Activated naive CD4-positive, alpha-beta T cell treated with Interleukin-2 at 50 U/mL for 16 hours (primary cell): ENCODE measurements around the gene KCNIP3.

Source experiments
- DNase-seq: peaks from one replicate; pipeline ENCODE4 v3.0.0-alpha.2; 2020

Gene KCNIP3

DNA sequence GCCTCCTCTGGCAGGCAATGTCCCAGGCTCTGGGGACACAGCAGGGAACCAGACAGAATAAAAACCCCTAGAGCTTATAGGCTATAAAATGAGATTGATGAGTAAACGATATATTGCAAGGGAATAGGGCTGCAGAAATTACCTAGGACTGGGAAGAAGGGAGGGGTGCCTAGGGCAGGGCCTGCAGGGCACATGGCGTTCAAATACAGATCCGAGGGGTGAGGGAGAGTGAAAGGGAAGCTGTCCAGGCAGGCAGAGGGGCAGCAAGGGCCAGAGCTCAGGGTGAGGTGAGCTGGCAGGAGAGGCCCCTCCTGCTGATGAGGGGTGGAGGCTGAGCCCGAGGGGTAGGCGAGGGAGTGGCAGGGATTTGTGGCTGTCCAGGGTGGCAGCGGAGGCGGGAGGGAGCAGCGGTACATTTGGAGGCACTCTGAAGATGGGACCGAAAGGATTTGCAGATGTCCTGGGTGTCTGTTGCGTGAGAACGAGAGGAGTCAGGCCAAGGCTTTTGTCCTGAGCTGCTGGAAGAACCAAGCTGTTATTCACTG is 33.7 kb downstream of the KCNIP3 start:
- no peak for DNase-seq

DNA sequence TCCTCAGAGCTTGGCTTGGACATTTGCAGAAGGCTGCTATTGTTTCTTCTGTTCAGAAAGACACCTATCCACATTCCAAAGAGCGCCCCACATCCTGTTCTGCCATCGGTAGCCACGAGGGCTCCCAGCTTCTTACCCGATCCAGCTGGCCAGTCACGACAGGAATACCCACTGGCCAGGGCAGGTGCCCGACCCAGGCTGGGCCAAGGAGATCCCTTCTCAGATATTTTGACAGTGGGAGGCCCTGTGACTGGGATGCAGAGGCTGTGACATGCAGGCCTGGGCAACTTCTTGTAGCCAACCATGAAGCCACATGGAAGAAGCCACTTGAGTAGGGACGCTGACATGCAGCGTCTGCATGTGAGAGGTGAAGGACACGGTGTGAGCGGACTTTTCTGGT is 34.5 kb downstream of the KCNIP3 start:
- DNase-seq = no peak

DNA sequence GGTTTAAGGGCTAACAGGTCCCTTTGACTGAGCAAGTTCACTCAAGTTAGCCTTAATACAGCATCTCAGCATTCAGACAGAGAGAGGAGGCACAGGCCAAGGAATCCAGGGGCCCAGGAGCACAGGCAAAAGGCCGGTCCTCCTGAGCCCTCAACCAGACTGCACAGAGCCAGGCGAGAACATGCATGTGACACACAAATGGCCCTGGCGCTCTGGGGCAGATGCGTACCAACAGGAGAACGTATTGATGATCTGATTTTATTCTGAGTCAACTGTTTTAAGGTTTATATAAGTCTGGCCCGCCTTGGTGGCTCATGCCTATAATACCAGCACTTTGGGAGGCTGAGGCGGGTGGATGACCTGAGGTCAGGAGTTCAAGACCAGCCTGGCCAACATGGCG is 34.9 kb downstream of the KCNIP3 start:
- DNase-seq = no peak

DNA sequence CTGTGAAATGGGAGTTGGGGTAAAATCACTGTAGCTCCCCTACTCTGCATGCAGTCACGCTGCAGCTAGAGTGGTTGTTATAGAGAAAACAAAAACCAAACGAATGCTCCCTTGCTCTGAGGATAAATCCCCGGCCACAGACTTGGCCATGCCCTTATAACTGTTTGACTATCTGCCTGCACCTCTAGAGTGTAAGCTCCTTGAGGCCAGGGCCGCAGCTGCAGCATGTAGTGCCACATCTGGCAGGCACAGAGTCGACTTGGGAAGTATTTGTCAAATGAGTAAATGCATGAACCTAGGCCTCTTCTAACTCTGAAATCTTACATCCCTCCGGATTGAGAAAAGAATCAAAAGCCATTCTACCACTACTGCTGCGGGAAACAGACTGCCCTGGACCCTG is 35.9 kb downstream of the KCNIP3 start:
- DNase-seq = no peak

DNA sequence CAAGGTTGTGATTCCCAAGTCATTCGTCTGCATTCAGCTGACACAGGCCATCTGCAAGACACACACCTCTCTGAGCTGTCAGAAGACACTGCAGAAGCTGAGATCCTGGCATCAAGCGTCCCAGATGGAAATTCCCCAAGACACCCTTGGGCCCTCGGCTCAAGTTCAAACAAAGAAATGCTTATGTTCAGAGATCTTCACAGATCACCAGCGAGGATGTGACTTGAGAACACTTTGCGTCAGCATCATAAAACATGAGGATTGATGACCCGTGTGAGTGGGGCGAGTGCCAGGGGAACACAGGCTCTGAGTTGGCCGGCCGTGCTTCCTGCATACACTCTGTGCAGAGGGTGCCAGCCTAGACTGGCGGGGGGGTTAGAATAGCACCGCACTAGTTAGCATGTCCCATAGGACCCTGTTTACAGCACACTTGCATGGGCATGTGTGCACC is 36.8 kb downstream of the KCNIP3 start:
- no peak for DNase-seq

DNA sequence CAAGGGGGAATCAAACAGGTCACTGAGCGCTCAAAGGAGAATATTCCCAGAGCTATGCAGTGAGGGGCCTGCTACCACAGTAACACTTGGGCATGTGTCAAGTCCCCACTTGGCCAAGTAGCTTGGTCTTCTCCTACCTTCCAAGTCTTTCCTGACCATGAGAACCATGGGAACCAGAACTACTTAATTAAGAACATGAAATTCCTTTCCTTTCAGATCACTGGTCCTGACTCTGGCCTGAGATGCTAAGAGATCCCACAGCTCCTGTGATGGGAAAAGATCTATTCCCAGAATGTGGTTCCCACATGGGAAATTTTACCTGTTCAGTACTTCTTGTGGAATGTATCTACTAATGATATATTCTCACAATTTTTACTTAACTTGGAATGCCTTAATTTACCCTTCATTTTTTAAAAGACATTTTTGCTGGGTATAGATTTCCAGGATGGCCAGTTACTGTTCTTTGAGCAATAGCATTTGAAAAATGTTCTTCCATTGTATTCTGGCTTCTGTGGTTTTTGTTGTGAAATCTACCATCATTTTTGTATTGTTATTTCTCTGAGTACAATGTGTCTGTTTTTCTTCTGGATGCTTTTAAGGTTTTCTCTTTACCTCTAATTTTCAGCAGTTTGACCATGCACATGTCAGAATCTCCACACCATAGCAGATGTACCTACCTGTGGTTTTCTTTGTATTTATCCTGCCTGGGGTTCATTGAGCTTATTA is 37.9 kb downstream of the KCNIP3 start:
- DNase-seq = no peak

DNA sequence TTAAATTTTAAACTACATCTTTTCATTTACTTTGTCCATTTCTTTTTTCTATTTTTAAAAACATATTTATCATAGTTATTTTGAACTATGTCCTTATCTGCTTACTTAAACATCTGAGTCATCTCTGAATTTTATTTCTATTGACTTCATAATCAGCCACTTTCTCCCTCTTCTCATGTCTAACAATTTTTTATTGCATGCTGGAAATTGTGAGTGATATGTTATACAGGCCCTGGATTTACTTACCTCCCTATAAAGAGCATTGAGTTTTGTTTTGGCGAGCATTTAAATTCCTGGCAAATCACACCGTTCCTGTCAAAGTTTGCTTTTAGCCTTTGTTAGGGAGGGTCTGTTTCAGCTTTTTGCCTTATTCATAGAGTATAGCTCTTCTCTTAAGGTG is 39.3 kb downstream of the KCNIP3 start:
- DNase-seq = no peak

DNA sequence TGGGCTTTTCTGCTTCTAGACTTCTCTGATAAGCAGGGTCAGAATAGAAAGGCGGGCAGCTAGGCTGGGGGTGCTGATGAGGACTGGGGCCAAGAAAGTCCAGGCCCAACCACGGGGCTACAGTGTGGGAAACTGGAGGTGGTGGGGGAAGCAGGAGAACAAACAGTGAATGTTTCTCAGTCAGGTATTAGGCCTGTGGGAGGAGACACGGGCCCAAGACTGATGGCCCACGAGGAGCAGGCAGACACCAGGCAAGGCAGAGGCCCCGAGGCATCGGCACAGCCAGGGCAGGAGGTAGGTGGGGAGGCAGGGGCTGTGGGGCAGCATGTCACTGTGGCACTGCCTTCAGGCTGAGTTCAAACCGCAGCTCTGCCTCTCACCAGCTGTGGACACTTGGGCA is 40.7 kb downstream of the KCNIP3 start:
- DNase-seq = no peak

DNA sequence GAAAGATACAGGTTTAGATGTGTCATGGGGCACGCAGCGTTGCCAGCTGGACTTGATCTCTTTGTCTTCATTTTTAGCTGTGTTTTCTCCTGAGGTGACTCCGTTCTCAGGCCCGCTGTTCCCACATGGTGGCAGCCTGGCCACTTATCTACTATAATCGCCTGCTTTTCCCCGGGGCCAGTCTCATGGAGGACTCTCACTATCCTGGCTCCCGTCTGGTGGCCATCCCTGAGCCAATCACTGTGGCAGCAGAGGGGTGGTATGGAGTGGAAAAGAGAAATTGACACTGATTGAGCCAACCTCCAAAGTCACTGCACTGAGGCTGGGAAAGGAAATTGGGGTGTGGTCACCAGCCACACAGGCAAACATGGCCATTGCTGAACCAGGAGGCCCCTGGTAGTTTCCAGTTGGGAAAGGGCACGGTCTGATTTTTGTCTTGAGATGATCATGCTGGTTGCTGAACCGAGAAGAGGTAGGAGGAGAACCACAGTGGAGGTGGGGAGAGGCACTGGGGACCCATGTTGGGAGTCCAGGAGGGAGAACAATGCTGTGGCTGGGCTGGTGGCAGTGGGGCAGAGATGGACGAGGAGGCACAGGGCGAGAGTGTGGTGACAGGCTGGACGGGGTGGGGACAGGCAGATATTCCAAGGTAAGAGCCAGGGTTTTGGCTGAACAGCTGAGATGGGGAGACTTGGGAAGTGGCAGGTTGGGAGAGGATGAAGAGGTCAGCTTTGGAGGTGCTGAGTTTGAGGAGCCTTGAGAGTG is 45.6 kb downstream of the KCNIP3 start:
- DNase-seq = no peak

DNA sequence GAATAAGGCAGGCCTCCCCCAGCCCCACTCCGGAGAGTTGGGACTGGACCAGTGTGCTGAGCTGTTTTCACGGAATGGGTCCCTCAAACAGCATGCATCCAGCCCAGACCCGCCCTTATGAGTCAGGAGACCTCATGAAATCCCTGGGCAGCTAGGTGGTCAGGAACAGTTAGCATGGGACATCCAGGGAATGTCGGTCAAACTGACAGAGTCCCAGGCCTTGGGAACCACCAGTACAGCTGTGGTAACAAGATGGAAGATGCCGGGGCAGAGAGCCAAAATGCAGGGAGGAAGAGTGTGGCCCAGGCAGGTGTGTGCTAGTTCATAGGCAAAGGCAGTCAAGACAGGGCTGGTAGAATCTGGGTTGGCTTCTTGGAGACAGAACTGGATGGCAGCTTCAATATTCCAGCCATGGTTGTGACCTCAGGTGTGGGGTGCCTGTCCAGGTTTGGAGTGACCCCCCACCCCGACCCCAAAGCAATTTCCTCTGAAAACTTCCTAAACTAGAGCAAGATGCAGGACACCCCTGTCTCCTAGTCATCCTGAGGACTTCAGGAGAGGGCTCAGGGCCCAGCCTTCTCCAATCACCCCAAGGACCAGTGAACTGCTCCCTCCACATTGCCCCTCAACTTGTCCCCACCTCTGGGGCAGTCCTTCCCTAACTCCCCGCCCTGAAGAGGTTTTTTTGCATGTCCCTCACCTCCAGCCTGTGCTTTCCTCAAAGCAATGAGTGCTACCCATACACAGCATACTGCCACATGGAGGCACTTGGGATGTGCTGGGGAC is 46.5 kb downstream of the KCNIP3 start:
- DNase-seq = no peak

DNA sequence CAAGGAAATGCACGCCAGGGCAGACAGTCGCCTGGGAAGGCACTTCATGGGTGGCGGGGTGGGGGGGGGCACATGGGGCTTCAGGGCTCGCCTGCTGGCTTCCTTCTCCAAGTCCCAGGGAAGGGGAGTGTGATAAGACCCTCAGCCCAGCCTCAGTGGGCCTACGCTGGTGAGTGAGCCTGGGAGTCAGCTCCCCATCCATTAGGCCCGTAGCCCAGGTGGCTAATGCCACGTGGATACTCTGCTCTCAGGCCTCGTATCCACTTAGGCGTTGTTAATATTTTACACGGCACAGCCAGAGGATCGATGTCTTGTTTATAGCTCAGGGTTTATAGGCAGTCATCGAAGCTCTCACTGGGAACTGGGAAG is 47.1 kb downstream of the KCNIP3 start:
- no peak for DNase-seq

DNA sequence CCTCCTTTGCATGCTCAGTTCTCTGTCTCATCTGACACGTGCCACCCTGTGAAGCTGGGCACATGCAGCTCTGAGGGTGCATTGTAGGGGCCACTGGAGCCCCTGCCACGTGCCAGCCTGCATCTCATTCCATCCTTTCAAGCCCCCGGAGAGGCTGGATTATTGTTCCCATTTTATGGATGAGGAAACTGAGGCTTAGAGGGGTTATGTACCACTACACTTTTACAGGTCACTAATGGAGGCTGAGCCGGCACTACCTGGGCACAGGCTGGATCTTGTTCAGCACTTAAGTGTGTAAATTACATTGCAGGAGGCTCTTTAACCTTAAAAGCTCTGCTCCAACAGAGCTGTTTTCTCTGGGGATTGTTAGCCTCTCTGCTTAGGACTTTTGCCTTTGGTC is 47.5 kb downstream of the KCNIP3 start:
- no peak for DNase-seq

DNA sequence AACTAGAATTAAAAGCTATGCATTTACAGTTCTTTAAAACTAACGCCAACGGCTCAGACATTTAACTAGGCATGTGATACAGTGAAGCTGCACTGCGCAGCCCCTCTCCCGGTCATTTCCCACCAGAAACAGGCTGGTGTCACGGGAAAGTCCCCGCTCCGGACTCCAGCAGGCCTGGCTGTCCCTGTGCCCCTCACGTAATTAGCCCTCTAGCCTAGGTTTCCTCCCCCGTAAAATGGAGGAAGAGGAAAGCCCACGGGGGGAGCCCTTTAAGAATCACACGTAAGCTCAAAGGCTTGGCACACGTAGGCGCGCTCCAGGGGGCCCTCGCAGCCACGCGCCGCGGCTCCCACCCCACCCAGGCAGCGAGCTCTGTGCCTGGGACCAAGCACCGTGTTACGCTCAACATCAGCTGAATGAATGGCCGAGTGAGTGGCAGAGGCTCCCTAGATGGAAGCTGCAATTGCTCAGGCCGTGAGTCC is 48.0 kb downstream of the KCNIP3 start:
- DNase-seq = no peak

DNA sequence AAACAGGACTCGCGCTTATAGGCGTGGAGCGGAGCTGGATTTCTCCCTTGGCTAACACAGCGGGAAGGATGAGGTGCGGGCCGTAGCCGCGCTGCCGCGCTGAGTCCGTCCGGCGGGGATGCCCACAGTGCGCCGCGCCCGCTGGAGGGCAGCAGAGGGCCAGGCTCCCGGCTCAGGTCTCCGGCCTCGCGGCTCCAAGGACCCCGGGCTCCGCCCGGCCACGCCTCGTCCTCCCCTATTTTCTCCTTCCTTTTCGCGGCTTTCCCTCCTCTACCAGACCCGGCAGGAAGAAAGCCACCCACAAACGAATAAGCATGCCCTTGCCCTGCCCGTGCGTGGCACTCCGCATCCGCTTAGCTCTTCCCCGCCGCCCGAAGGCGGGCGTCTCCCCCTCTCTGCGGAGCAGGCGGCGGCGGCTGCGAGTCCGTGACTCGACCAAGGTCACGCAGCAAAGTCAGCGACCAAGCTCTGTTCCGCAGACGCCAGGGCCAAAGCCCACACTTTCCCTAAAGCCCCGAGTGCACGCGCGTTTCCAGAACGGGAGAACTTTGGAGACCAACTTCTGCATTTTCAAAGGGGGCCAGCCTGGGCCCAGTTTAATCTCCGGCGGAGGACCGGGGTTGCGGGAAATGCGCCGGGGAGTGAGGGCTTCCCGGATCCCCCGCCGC is 48.5 kb downstream of the KCNIP3 start:
- DNase-seq = peak; percentile 66

DNA sequence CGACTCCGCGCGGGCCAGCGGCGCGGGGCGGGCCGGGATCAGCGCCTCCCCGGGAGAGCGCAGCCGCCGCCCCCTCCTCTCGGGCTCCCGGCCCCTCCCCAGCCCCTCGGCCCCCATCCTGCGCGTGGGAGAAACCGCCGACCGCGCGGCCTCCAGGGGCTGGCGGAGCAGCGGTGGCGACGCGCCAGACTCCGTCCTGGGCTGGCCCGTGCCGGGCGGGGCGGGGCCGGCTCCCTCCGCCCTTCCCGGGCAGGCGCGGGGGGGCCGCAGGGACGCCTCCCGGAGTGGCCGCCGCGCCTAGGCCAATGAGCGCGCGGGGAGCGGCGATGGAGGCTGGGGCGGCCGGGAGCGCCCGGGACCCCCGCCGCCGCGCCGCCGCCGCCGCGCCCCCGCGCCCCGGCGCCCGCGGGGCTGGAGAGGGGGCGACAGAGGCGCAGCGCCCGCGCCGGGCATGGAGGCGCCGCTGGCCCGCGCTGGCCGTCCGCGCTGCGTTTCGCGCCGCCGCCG is 49.1 kb downstream of the KCNIP3 start:
- no peak for DNase-seq

DNA sequence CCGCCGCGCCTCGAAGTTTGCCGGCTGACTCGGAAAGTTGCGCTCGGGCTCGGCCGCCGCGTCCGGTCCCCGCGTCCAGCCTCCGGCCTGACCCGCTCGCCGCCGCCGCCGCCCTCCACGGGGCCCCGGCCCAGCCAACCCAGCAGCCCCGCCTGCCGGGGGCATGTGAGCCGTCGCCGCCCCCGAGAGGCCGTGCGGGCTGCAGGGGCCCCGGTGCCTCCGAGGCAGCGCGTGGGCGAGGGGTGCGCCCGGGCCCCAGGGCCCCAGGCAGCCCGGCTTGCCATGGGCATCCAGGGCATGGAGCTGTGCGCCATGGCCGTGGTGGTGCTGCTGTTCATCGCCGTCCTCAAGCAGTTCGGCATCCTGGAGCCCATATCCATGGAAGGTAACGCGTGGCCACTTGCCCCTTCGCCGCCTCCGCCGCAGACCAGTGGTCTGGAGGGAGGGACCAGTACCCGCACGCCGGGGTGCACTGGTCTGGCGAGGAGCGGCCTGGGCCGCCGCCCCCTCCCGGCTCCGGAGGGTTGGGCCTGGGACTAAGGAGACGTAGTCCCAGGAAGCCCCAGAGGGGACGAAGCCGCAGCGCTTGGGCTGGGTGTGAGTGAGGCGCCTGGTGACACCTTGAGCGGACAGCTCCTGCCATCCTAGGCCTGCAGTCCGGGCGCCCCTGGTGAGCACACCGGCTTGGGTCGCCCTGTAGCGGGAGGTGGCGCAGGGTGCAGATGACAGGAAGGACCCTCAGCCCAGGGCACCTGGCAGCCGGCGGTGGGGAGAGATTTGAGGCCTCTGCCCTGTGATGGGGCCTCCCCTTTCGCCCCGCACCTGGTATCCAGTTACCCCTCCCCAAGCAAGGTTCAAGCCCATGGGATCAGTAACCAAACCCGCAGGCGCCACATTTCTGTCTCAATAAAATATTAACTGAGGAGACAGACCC is 49.9 kb downstream of the KCNIP3 start:
- DNase-seq = peak; percentile 6

DNA sequence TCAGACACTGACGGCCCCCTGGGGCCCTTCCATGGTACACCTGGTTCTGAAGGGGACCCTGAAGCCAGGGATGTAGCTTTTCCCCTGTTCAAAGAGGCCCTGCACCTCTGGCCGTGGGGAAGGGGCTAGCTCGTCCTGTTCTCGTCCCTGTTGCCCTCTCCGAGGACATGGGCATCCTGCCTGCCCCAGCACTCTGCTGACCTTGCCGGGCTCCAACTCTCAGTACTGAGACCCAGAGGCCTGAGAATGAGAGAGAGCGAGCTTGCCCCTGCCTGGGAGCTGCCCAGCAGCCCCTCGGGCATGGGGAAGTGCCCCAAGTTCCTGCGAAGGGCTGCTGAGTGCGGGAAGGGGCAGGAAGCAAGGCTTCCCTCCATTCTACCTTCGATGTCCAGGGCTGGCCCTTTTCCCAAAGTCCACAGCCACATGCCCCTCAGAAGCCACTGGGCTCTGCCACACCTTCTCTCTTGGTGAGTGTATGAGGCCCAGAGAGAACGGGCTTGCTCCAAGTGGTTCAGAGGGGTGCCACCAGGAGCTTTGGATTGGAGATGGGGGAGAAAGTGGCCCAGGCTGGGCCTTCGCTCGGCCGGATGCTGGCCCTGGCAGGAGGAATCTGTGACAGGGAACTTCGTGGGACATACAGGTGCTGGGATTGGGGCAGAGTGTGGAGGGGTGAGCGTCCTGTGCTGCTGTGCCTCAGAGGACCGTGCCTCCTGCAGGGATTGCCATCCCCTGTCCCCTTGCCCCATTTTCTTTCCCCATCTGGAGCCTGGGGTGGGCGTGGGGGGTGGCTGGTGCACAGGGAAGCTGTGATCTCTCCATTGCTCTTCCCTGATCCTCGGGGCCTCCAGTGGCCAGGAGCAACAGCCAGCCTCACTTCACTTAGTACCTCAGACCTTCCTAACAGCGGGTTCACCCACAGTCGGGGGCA is 50.8 kb downstream of the KCNIP3 start:
- no peak for DNase-seq

DNA sequence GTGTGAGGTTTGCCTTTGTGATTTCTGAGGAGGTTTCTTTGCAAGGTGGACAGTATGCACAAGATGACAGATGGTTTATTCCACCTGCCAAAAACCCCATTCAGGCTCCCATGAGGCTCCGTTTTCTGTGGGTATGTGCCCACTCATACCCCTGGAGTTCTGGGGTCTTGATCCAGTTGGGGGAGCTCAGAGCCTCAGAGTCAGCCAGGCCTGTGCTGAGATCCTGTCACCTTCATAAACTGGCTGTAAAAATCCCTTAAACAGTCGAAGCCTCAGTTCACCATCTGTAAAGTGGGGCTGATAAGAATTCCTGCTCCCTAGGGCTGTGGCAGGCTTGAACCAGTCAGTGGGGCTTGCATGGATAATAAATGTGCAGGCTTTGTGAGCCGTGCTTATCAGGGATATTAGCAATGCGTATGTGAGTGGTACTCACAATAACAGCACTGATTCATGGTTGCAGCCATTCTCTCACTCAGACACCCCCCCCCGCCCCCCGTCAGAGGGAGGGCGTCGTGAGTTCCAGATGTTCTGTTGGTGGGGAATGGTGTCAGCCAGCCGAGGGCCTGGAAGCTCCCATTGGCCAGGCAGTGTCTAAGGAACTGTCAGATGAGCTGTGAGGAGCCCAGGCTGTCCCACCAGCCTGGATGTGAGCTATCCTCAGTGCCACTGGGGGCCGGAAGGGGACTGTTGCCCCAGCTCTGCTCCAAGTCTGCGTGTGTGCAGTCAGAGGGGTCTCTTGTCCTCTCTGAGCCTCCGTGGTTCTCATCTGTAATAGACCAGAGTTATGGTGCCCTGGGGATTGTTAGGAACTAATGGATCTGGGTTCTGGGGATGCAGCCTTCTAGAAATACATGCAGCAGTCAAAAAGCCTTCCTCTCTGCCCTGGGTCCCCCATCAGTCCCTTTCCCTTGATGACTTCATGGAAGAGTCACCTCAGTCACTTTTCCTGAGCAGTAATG is 51.7 kb downstream of the KCNIP3 start:
- DNase-seq = no peak
